GM19438 (cell line): ENCODE results near the gene WBP2.
A peak's percentile ranks its signal among the peaks of the same experiment; 100 is the strongest.

Experiments
- ATAC-seq: cut with Tn5 transposase; IDR thresholded peaks from one replicate; pipeline ENCODE4 v1.9.1; 2021; ENCODE audit warnings: low read depth; ENCODE audit not compliant: unreplicated experiment

The WBP2 gene

DNA sequence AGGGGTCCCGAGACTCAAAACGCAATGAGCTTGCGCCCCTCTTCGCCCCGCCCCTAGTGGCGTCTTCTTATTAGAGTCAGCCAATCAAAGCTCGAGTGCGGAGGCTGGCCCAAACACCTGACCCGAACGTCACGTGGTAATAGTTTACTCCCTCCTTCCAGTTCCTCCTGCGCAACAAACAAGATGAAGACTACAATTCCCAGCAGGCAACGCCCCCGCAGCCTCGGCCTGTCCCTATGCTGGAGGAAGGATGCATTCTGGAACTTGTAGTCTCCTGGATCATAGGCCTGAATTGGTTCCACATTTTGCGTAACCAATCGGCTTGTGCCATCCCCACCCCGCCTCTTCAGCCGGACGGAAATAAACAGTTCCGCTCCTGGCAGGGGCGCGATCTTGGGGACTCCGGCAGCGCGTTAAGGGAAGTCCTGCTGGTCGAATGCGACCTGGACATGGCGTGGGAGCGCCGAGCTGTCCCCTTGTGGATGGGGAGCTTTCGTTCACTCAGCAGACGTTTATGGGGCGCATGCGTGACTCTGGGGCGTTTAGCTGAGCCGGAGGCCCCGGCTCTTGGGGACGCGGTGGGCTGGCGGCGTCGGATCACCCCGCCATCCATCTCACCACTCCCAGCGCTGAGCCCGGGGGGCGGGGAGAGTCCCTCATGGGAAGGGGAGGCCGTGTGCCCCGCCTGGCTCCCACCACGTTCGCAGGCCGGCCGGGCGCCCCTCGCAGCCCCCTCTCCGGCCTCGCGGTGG, at the start of gene WBP2:
Gene WBP2, minus strand, starts transcription at position 26 of the 752 bp plus-strand sequence. CDS start 38 bp downstream, outside the sequence.
- ATAC-seq = peak; percentile 82

DNA sequence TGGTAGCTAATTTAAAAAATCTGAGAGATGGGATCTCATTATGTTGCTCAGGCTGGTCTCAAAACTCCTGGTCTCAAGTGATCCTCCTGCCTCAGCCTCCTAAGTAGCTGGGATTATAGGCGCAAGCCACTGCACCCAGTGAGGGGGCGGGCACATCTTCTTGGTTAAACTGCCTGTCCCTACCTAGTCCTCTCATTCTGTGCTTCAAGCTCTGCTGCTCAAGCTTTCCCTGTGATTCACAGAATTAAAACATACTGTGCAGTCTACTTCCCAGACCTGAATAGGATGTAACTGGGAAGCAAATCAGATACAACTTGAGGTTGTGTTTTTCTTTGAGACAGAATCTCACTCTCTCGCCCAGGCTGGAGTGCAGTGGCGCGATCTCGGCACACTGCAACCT, 47.3 kb upstream of the WBP2 start:
- ATAC-seq = no peak

DNA sequence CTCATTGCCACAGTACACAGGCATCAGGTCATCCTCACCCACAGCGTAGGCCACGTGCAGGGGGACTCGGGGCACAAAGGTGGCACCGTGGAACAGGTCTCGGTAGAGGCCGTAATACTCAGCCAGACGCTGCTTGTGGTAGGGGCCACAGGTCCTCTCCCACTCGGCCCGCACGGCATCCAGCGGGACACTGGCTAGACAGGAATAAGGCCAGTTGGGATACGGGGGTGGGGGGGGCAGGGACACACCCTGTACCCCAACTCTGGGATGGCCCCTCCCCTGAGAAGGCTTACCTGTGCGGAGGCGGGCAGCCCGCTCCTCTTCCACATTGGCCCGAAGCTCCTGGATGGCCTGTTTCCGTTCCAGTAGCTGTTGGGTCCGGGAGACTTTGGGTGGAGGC, 46.6 kb upstream of the WBP2 start:
- ATAC-seq = no peak

DNA sequence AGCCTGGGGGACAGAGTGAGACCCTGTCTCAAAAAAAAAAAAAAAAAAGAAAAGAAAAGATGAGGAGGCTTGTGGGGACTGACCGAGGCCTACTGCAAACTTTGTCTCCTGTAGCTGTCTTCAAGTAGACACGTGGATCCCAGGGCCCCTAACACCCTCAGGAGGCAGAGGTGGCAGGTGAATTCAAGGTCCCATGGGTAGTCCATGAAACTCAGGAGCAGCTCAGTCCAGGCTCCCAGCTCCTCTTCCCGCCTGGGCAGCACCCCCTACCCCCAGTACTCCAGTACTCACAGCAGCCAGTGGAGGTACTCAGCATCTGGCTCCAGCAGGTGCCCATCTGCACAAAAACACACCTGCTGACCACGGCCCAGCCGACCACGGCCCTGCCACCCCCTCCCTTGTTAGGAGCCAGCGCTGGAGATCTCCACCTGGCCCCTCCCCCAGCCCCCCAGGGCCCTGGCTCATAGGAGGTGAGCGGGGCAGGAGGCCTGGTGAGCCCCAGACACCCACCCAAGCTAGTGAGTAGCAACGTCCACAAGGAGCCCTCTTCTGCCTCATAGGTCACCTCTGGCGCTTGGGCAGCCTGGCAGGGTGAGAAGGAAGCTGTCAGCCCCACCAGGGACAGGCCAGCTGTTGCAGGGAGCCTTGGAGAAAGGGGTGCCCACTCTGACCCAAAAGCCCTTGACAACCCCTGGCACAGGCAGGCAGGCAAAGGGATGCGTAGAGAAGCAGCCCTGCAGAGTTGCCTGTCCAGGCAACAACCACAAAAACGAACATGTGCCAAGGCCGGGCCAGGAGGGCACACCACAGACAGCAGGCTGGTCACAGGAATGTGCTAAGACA, 45.8 kb upstream of the WBP2 start:
- ATAC-seq = no peak

DNA sequence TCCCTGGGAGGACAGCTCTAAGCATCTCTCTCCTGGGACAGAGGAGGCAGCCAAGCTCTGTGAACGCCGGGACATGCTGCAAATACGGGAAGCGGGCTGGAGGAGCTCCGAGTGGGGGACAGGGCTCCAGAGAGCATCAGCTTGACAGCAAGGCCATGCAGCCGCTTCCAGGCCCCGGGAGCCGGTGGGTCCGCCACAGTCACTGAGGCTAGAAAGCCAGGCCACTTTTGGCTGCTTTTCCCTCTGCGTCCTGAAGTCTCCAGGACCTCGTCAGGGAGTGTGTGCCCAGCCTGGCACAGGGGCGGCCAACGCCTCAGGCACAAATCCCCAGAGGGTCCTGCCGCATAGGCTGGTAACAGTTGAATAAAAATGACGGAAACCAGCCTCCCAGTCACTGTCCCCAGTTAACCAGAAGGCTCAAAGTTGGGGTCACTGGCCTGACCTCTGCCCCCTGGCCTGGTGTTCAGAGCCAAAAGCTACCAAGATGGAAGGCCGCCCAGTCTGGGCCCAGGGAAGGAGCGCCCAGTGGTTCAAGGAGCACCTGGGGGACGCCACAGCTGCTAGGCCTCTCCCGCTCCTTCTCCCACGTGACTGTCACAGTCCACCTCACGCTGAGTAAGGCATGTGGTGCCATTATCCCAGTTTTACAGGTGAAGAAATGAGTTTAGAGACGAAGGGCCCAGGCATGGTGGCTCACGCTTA, 44.8 kb upstream of the WBP2 start:
- ATAC-seq = no peak

DNA sequence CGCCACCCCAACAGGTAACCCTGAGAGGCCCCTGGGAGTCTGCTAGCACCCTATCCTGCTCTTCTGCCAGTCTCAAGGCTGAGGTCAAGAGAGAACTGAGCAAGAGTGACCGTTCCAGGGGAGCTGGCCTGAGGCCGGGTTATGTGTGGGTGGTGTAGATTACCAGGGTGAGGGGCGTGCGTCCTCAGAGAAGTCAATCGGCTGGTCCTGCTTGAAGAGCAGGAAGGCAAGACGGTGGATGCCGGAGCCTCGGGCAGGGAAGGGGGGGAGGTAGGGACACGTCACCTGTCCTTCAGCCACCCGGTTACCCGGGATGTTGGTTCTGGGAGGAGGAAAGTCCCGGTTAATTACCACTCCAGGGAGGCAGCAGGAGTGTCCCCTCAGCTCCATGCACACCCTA, 44.2 kb upstream of the WBP2 start:
- ATAC-seq = no peak

DNA sequence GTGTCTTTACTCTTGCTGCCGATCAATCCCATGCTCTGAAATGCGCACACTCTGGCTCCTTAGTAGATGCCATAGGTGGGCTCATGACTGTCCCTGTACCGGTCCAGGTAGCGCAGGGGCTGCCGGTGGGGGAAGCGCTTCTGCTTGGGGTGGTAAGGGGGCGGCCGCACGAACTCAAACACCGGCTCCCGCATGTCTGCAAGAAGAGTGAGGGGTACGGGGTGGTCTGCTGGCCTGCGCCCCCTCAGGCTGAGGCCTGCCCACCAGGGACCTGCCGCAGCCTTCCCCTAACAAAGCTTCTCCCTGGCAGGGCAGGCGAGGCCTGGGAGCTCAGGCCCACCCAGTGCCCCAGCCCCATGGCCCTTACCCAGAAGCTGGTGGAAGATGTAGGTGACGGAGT, 43.7 kb upstream of the WBP2 start:
- no peak for ATAC-seq

DNA sequence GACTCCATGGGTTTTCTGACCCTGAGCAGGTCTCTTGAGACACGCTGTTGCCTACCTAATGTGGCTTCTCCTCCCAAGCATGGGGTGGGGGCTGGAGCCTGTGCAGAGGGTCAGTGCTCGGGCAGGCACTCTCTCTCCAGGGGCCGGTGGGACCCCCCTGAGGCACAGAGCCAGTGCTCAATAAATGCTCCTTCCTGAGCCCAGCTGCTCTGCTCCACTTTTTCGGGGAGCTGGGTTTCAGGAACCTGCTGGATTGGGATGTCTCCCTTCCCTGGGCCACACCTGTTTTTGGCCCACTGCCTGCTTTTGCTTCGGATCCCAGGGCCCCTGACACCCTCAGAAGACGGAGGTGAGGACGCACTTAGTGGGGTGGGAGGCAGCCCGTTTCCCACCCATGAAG, 42.9 kb upstream of the WBP2 start:
- ATAC-seq = no peak

DNA sequence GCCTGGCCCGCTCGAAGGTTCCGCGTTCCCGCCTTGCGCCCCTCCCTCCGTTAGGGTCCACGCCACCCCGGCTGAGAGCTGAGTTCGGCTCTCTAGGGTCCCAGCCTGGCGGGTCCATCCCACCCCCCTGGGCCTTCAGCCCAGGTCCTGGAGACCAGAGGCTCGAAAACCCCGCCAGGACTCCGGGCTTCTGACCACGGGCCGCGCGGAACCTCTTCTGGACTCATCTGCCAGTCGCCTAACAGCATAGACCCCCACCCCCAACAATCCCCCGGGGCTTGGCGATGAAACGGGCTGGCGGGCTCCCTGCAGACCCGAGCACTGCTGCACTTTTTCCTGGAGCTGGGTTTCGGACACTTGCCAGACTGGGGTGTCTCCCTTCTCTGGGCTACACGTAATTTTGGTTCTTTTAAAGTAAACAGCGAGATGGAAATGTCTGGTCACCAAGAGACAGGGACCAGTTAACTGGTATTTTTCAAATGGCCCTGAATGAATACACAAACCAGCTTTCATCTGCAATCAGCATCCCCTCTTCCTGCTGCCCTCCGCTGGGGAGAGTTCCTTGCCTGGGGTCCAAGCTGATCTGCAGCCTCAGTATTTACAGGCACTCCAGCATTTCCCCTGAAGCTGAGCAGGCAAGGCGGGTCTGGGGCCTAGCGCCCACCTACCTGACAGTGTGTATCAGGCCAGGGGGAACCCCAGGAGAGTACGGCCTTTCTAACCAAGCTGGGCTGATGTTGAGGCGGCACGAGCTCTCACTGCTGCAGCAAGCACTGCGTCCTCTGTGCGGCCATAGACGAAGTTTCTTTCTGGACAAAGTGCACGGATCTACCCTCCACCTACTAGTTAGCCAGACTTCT, 42.3 kb upstream of the WBP2 start:
- ATAC-seq = no peak

DNA sequence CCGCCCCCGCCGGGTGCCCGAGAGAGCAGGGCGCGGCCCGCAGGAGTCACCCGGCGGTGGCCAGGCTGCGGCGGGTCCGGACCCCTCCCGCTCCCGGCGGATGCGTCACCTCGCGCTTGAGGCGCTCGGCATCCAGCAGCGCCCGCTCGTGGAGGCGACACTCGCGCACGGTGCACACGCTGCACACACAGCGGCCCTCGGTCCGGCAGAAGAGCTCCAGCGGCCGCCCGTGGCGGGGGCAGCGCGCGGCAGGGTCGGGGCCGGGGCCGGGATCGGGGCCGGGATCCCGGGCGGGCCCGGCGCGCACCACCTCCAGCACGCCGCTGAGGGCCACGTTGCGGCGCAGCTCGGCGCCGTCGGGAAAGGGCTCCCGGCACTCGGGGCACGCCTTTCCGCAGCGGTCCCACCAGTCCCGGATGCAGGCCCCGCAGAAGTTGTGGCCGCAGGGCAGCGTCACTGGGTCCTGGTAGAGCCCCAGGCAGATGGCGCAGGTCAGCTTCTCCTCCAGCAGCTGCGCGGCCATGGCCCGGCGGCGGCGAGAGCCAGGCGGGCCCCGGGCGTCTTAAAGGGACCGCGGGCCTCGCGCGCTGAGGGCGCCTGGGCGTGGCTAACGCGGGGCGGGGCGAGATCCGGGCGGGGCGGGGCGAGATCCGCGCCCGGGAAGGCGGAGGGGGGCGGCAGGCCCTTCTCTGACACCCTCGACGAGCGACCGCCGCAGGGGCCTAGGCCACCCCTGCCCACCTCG, 41.5 kb upstream of the WBP2 start, which contains the start of gene TRIM65:
Gene TRIM65, minus strand, starts transcription at position 537 of the 745 bp plus-strand sequence. Its CDS starts 14 bp downstream, at position 523.
- ATAC-seq = peak; percentile 55

DNA sequence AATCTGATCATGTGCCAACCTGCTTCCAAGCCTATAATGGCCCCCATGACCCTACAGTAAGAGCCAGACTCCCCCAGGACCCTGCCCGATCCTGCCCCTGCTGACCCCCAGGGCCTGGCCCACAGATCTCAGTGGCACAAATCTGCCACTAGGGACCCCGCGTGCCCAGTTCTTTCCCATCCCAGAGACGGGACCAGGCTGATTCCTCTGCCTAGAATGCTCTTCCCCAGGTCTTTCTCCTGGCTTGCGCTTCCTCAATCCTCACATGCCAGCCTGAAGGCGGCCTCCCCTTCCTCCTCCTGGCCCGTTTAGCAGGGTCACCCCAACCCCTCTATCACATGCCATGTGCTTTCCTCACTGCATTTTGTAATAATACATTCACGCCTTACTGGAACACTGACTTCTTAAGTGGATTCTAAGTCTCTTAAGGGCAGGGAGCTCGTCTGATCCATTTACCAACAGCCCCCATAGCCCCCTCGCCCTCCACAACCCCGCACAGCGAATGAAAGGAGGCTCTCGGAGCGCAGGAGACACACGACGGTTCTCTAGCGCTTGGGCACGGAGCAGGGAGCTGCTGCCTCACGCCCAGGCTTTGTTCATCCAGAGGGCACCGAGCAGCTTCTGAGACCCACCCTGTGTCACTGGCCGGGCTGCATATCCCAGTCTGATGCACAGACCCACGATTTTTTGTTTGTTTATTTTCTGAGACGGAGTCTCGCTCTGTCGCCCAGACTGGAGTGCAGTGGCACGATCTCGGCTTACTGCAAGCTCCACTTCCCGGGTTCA, 40.4 kb upstream of the WBP2 start:
- no peak for ATAC-seq

DNA sequence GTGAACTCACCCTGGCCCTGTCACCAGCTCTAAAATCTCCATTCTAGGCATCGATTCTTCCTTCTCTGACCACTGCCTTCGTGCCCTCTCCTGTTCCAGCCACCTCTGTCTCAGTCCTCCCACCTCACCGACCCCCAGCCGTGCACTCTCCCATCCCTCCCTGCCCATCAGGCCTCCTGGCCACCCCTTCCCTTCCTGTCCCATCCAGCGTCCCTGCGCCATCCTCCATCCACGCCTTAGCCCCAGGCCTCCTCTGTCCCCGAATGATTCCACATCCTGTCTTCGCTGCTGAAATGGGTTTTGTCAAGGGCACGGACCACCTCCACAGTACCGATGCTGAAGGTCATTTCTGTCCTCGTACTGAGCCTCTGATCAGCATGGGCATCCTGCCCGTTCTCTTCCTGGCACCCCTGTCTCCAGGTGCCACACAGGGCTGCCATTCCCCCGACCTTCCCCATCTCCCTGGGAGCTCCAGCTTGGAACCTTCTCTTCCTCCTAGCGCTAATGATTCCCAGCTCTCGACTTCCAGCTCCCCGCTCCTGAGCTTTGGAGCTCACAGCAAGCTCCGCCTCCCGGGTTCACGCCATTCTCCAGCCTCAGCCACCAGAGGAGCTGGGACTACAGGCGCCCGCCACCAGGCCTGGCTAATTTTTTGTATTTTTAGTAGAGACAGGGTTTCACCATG, 39.1 kb upstream of the WBP2 start:
- ATAC-seq = no peak

DNA sequence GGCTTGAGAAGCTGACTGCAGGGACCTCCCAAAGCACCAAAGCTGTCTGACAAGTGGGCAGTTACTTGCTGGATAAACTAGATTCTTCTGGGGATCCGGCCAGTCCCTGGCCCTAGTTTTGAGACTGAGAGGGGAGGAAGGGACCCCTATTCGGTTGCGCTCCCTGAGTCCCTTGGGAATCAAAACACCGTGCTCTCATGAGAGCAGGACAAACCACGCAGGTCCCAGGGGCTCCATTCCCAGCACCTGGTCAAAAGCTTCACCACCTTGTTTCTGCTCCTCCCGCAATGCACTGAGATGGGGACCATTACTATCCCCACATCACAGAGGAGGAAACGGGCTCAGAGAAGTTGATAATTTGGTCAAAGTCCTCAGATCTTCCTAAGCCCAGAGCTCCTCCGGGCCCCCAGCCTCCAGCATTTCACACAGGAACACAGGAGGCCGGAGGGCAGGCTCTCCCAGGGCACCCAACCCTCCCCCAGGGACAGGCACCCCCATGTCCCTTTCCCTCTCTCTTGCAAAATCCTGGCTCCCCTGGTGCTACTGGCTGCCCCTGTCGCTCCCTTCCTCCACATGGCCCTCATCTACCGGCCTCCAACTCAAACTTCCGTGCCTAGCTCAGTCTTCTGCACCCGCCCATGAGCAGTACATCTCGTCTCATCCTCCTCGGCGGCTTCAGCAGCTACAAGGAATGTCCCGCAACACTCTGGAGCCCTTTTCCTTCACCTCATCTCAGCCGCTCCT, 38.3 kb upstream of the WBP2 start:
- ATAC-seq = no peak

DNA sequence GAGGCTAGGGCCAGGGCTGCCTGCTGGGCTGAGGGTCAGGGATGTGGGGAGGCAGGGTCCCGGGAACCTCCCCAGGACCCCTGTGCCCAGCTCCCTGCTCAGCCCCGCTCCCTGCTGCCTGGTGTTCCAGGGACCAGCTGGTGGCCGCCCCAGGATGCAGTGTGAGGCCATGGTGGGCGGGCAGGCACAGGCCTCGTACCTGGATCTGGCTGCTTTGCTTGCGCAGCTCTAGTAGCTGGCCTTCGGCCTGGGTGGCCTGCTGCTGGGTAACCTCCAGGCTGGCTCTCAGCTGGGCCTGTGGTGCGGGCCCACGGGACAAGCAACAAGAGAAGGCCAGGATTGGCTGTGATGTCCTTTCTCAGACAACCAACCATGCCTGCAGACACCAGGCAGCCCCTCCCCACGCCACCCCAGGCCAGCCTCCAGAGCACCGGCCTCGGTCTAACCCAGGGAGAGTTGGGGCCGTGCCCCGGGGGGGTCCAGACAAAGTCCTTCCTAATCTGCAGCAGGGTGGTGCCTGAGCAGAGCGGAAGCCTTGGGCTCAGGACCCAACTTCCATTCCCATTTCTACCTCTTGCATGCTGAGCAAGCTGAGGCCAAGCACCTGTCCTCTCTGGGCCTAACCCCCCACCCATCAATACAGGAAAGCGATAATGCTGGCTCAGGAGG, 37.6 kb upstream of the WBP2 start:
- no peak for ATAC-seq

DNA sequence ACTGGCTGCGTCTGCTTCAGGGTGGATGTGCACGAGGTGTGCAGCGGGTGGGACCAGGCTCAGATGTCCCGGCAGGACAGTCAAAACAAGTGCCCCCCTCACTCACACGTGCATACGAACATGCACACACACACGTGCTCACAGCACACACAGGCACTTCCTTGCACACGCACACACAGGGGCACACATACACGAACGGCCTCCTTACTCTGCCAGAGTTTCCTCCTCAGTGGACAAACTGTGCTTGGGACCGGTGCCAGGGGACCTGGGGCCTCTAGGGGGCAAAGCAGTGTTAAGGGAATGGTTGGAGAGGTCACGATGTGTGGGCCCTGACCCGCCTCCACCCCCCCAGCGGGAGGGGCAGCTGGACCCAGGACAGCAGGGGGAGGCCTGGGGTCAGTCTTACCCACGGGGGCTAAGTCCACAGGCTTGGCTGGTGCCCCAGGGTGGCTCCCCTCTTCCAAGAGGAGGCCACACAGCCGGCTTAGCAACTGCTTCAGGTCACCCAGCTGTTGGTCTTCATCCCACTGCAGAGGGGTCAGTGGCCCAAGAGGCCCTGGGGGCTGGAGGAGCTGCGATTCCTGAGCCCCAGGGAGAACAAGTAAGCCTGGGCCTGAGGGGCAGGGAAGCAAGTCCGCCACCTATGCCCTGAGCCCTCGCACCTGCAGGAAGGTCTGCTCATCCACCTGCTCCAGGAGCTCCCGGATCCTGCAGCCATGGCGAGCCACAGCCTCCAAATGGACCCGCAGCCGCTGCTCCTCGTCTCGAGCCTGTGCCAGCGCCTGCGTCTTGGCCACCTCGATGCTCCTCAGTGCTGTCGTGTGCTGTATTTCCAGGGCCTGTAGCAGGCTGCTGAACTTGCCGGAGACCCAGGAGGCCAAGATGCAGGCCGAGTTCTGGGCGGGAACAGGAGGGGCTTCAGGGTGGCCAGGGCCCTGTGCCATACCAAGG, 36.7 kb upstream of the WBP2 start:
- ATAC-seq = no peak

DNA sequence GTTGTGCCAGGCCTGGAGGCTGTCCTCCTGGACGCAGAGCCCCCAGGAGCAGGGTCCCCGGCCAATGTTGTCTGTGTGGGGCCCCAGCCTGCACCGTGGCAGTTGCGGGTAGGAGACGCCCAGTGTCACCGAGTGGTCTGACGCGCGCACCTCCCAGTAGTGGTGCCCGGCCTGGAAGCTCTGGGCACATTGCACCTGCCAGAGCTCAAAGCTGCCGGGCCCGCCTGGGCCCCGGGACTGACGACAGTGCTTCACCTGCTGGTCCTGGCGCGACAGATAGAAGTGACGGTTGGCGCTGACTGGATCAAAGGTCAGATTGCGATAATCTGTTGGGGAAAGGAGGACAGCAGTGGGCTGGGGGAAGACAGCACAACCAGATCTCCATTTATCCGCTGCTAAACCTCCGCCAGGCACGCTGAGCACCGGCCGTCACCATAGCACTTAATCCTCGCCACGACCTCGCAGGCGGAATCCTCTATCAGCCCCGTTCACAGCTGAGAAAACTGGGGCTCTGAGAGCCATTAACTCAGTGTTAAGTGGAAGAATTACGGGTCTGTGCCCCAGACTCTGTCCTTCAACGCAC, 36.0 kb upstream of the WBP2 start:
- ATAC-seq = no peak
